Measurements from ENCODE around the gene GRSF1. TPM values are rescaled to one million over a fixed set of nuclear protein-coding genes. Genes with fewer than 3 reads are reported as not detected.
A peak's percentile ranks its signal among the peaks of the same experiment; 100 is the strongest.
"Not testable (repeated sequence)": the region's sequence is repeated elsewhere in the genome, so short reads cannot be mapped to it uniquely, and the experiment has no call there.

Gene GRSF1
- polyA plus RNA-seq, 1 experiment: 41.9 TPM

DNA sequence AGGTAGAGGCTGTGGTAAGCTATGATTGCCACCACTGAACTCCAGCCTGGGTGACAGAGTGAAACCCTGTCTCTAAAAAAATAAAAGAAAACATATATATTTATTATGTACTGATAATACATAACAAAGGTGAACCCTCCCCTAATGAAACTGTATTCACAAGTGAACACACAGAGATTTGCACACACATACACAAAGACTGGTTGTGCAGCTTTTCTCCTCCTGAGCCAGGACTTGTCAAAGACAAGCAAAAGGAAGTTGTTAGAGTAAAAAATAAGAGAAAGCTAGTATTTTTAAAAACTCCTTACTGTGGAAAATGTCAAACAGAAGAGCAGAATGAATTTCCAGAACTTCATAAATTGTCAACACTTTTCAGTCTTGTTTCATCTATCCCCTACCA lies 1.5 kb upstream of the GRSF1 start:
- Histone ChIP-seq H3K27me3 (ENCODE audit: control insufficient read depth, insufficient read depth, low read length) (no peaks in the 10 kb centered on the region), H3K4me3 (ENCODE audit: low read depth, low read length) (no peak overlapping the region), H3K36me3 (ENCODE audit: control insufficient read depth, insufficient read depth, low read length) (no peaks in the 10 kb centered on the region)
- ChIA-PET CTCF (interaction anchor here (1.0 kb wide), 1 partner anchor 36 kb away, joined by 3 read pairs; no protein-coding TSS in a partner anchor), POLR2A (interaction anchor here (0.6 kb wide), 1 partner anchor 115 kb away, joined by 5 read pairs; no protein-coding TSS in a partner anchor)
- TF ChIP-seq, protein P1, sequence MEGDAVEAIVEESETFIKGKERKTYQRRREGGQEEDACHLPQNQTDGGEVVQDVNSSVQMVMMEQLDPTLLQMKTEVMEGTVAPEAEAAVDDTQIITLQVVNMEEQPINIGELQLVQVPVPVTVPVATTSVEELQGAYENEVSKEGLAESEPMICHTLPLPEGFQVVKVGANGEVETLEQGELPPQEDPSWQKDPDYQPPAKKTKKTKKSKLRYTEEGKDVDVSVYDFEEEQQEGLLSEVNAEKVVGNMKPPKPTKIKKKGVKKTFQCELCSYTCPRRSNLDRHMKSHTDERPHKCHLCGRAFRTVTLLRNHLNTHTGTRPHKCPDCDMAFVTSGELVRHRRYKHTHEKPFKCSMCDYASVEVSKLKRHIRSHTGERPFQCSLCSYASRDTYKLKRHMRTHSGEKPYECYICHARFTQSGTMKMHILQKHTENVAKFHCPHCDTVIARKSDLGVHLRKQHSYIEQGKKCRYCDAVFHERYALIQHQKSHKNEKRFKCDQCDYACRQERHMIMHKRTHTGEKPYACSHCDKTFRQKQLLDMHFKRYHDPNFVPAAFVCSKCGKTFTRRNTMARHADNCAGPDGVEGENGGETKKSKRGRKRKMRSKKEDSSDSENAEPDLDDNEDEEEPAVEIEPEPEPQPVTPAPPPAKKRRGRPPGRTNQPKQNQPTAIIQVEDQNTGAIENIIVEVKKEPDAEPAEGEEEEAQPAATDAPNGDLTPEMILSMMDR (IDR thresholded peaks at IDR 0.05; ENCODE audit: insufficient read depth, low read depth, low read length): no peak
- DNase-seq (ENCODE audit: low read depth): no peak

DNA sequence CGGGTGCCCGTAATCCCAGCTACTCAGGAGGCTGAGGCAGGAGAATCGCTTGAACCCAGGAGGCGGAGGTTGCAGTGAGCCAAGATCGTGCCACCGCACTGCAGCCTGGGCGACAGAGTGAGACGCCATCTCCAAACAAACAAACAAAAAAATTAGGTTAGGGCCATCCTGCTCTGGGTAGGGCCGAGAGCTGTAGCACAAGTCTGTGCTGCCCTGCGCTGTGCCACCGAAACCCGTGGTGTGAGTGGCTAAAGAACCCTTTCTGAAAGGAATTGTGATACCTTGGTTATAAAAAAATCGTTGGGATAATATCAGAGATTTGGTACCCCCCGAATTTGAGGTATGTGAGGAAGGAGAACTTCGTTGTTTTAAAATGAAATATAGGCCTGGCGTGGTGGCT lies 941 bp upstream of the GRSF1 start:
- DNase-seq (ENCODE audit: low read depth); POLR2A ChIA-PET; H3K4me3 ChIP-seq (ENCODE audit: low read depth, low read length); H3K36me3 ChIP-seq (ENCODE audit: control insufficient read depth, insufficient read depth, low read length); H3K27me3 ChIP-seq (ENCODE audit: control insufficient read depth, insufficient read depth, low read length): not testable (repeated sequence)
- CTCF ChIA-PET: interaction anchor here (1.0 kb wide), 1 partner anchor 36 kb away, joined by 3 read pairs; no protein-coding TSS in a partner anchor

DNA sequence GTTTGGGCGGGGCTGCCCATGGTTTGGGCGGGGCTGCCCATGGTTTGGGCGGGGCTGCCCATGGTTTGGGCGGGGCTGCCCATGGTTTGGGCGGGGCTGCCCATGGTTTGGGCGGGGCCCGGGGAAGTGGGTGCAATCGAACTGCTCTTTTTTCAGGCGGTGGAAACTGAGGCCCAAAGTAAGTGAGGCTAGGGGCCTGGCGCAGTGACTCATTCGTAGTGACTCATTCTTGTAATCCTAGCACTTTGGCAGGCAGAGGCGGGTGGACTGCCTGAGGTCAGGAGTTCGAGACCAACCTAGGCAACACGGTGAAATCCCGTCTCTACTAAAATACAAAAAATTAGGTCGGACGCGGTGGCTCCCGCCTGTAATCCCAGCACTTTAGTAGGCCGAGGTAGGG lies 447 bp upstream of the GRSF1 start:
- DNase-seq (ENCODE audit: low read depth): not testable (repeated sequence)
- ChIA-PET CTCF (interaction anchor here (1.0 kb wide), 1 partner anchor 37 kb away, joined by 3 read pairs; no protein-coding TSS in a partner anchor), POLR2A (interaction anchor here (0.7 kb wide), 1 partner anchor 170 kb away, joined by 4 read pairs; no protein-coding TSS in a partner anchor)

DNA sequence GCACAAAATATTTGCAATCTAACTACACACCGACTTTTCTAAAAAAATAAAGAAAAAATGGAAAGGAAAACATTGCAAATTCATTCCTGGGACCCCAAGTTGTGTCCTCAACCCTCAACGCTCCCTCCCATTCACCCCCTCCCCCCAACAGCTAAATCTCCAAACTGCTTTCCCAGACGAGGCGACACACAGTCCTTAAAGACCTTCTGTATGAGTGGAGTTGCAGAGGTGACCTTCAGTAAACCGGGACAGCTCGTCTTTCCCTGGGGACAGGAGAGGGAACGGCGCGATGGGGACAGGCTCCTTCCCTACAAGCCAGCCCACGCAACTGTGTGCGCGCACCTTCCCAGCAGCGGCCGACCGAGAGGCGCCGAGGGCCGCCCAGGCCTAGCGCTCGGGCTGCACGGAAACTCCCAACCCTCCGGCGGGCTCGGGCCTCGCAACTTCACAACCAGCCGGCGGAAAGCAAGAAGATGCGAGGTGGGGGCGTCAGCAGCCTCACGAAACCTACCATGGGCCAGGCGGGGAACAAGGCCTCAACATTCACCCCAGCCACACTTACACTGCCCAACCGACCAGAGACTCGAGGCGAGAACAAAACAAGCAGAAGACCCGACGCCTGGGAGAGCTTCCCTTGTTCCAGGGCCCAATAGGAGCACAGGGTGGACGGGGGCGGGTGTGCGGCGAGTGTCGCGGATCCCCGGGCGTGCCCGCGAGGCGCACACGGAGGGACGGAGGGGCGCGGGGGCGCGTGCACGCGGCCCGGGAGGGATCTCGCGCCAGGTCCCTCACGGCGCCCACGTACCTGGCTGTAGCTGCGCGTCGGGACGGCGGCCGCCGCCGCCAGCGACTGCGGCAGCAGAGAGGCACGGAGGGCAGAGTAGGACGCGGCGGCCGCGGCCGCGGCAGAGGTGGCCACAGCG lies 763 bp downstream of the GRSF1 start:
- DNase-seq (ENCODE audit: low read depth): no peak
- Histone ChIP-seq H3K4me3 (ENCODE audit: low read depth, low read length) (peak overlapping the region; percentile 75), H3K36me3 (ENCODE audit: control insufficient read depth, insufficient read depth, low read length) (peaks cover 3% of the 10 kb centered on the region), H3K27me3 (ENCODE audit: control insufficient read depth, insufficient read depth, low read length) (no peaks in the 10 kb centered on the region)
- CTCF ChIA-PET: interaction anchor here (0.6 to 1.0 kb wide), 3 partner anchors 16 to 164 kb away, joined by 3 to 5 read pairs (median 3); no protein-coding TSS in a partner anchor
- TF ChIP-seq, protein P1 (IDR thresholded peaks at IDR 0.05; ENCODE audit: insufficient read depth, low read depth, low read length): no peak
- POLR2A ChIA-PET: interaction anchor here (0.5 to 0.7 kb wide), 3 partner anchors 34 to 346 kb away, joined by 3 to 13 read pairs (median 7); no protein-coding TSS in a partner anchor

More for the DNA sequence above, 447 bp upstream of the GRSF1 start:
- not testable (repeated sequence) for H3K36me3 ChIP-seq (ENCODE audit: control insufficient read depth, insufficient read depth, low read length); H3K4me3 ChIP-seq (ENCODE audit: low read depth, low read length); H3K27me3 ChIP-seq (ENCODE audit: control insufficient read depth, insufficient read depth, low read length)

DNA sequence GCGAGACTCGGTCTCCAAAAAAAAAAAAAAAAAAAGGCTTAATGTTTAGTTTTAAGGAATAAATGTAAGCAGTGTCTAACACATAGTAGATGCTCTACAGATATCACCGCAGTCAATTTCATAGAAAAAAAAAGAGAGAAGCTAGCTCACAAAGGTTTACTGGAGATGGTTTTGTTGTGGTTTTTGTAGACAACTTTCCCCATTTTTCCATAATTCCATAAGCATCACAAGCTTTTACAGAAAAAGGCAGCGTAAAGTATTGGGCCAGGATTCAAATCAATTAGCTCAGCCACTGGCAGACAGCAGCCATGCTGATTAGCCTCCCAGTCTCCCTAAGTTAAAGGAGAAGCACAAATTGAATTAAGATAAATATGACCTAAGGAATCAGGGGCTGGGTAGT lies 1.5 kb downstream of the GRSF1 start:
- POLR2A ChIA-PET: interaction anchor here (0.6 to 0.7 kb wide), 2 partner anchors 23 to 398 kb away, joined by 3 to 21 read pairs; no protein-coding TSS in a partner anchor
- Histone ChIP-seq H3K27me3 (ENCODE audit: control insufficient read depth, insufficient read depth, low read length) (no peaks in the 10 kb centered on the region), H3K4me3 (ENCODE audit: low read depth, low read length) (peak overlapping the region; percentile 75), H3K36me3 (ENCODE audit: control insufficient read depth, insufficient read depth, low read length) (peaks cover 3% of the 10 kb centered on the region)
- CTCF ChIA-PET: interaction anchor here (0.6 to 1.0 kb wide), 4 partner anchors 15 to 165 kb away, joined by 3 to 5 read pairs (median 3); partner anchors contain the start of gene UTP3
- TF ChIP-seq, protein P1 (IDR thresholded peaks at IDR 0.05; ENCODE audit: insufficient read depth, low read depth, low read length): no peak
- no peak for DNase-seq (ENCODE audit: low read depth)

DNA sequence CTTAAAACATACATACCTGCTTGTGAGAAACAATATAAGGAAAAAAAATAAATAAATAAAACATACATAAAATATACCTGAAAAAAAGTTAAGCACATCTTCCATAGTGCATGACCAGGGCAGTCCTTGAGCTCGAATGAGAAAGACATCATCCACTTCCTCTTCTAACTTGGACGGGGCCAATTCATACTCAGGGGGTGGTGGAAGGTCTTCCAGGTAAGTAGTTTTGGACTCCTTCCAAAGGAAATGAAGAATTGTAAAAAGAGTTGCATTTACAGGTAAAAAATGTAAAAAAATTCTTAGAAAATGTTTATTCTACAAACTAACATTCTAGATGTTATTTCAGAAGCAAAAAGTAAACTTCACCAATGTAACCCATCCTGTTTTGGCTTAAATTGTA lies 3.6 kb downstream of the GRSF1 start:
- TF ChIP-seq, protein P1 (IDR thresholded peaks at IDR 0.05; ENCODE audit: insufficient read depth, low read depth, low read length): no peak
- Histone ChIP-seq H3K36me3 (ENCODE audit: control insufficient read depth, insufficient read depth, low read length) (peaks cover 4% of the 10 kb centered on the region), H3K27me3 (ENCODE audit: control insufficient read depth, insufficient read depth, low read length) (no peaks in the 10 kb centered on the region), H3K4me3 (ENCODE audit: low read depth, low read length) (no peak overlapping the region)
- ChIA-PET POLR2A (no interaction called here), CTCF (interaction anchor here (0.6 kb wide), 1 partner anchor 23 kb away, joined by 3 read pairs; no protein-coding TSS in a partner anchor)
- DNase-seq (ENCODE audit: low read depth): no peak

Data from BJ (cell line).